SKM-1 treated with dmso at 0.1 percent for 144 hours (cell line): ENCODE results near the gene POT1.

ENCODE experiments used
- DNase-seq: peaks from one replicate; lab custom pipeline; 2025; ENCODE audit not compliant: unreplicated experiment; lab: John Stamatoyannopoulos, UW

POT1 gene

GRCh38 chr7:124912972-124913371 lies 16.7 kb downstream of the POT1 start:
- no peak for DNase-seq

- DNase-seq = no peak
These were observed 19.8 kb downstream of the POT1 start for GRCh38 chr7:124909808-124910207.

- no peak for DNase-seq
These were observed 21.4 kb downstream of the POT1 start for GRCh38 chr7:124908259-124908658.

- no peak for DNase-seq
These were observed 22.1 kb downstream of the POT1 start for GRCh38 chr7:124907490-124907889.

GRCh38 chr7:124898531-124898930 lies 31.1 kb downstream of the POT1 start:
- DNase-seq = no peak

- no peak for DNase-seq
These were observed 33.6 kb downstream of the POT1 start for GRCh38 chr7:124896001-124896400.

GRCh38 chr7:124893140-124893827 lies 36.3 kb downstream of the POT1 start:
- DNase-seq = no peak

- no peak for DNase-seq
These were observed 42.4 kb downstream of the POT1 start for GRCh38 chr7:124887247-124887646.

- no peak for DNase-seq
These were observed 47.6 kb downstream of the POT1 start for GRCh38 chr7:124881981-124882380.

- no peak for DNase-seq
These were observed 49.9 kb downstream of the POT1 start for GRCh38 chr7:124879771-124880170.

- no peak for DNase-seq
These were observed 50.5 kb downstream of the POT1 start for GRCh38 chr7:124879103-124879502.

- no peak for DNase-seq
These were observed 54.9 kb downstream of the POT1 start for GRCh38 chr7:124874644-124875163.

GRCh38 chr7:124857672-124858235 lies 71.9 kb downstream of the POT1 start:
- DNase-seq = no peak

GRCh38 chr7:124856299-124856888 lies 73.2 kb downstream of the POT1 start:
- peak; percentile 27 for DNase-seq

- peak; percentile 36 for DNase-seq
These were observed 86.3 kb downstream of the POT1 start for GRCh38 chr7:124843336-124843735.

- DNase-seq = no peak
These were observed 89.2 kb downstream of the POT1 start for GRCh38 chr7:124840435-124840834.

GRCh38 chr7:124839687-124840086 lies 89.9 kb downstream of the POT1 start:
- DNase-seq = no peak

GRCh38 chr7:124836173-124836572 lies 93.5 kb downstream of the POT1 start:
- DNase-seq = no peak

GRCh38 chr7:124818807-124819206 lies 110.8 kb downstream of the POT1 start:
- DNase-seq = no peak

GRCh38 chr7:124813994-124814798 lies 115.4 kb downstream of the POT1 start:
- no peak for DNase-seq

- no peak for DNase-seq
These were observed 116.9 kb downstream of the POT1 start for GRCh38 chr7:124812764-124813163.

GRCh38 chr7:124811341-124811740 lies 118.3 kb downstream of the POT1 start:
- no peak for DNase-seq
